ENCODE data around the gene SIAH1.
"Not testable (repeated sequence)": the region's sequence is repeated elsewhere in the genome, so short reads cannot be mapped to it uniquely, and the experiment has no call there.

SIAH1 gene

DNA sequence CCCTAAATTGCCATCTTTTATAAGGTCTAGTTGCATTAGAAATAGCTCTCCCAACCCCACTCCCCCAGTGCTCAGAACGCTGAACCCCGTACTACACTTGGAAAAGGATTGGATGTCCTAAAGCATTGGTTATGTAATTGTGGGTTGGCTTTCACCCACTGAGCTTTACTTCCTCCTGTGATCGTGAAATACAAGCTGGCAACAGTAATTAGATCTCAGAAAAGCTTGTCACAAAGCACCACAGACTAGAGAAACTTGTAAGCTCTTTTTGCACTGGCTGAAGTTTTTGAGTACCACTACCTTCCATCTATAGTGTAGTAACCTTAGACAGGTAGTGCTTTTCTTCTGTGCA, 54.4 kb downstream of the SIAH1 start:
- no peak for DNase-seq

GRCh38 chr16:48330189-48330840, 54.9 kb downstream of the SIAH1 start:
- no peak for DNase-seq

- no peak for DNase-seq
Observed at GRCh38 chr16:48329138-48329537, 56.1 kb downstream of the SIAH1 start.

DNA sequence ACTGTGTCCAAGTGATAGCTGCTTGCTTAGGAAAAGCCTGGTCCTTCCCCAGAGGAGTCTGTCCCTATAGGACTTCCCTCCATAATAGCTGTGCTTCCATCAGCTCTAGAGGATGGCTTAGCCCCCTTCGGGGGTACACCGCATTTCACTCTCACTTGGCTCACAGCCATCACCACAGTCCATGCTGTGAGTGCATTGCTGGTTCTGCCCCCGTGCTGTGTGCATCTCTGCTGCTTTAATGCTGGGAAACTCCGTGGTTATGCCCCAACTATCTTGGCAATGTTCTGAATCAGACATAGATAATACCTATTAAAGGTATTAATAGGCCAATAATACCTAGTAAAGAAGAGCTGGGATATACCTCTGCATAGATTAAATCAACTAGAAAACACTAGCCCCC, 58.3 kb downstream of the SIAH1 start:
- DNase-seq: no peak

- DNase-seq: no peak
Observed at GRCh38 chr16:48323783-48324775, 61.1 kb downstream of the SIAH1 start.

DNA sequence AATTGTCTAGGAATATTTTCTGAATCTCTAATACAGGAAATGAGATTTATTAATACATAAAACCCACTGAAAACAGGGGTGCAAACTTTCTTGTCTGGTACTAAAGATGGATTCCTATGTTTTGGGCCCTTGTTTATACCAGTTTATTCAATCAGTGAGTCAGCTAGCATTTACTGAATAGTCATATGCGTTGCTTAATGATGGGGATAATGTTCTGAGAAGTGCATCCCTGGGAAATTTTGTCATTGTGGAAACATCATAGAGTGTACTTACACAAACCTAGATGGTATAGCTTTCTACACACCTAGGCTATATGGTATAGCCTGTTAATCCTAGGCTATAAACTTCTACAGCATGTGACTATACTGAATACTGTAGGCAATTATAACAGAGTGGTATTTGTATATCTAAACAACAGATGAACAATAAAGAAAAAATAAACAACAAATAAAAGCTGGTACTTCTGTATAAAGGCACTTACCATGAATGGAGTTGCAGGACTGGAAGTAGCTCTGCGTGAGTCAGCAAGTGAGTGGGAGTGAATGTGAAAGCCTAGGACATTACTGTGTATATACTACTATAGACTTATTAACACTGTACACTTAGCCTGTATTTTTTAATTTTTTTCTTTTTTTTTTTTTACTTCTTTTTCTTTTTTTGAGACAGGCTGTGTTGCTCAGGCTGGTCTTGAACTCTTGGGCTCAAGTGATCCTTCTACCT, 63.7 kb downstream of the SIAH1 start:
- no peak for DNase-seq

DNA sequence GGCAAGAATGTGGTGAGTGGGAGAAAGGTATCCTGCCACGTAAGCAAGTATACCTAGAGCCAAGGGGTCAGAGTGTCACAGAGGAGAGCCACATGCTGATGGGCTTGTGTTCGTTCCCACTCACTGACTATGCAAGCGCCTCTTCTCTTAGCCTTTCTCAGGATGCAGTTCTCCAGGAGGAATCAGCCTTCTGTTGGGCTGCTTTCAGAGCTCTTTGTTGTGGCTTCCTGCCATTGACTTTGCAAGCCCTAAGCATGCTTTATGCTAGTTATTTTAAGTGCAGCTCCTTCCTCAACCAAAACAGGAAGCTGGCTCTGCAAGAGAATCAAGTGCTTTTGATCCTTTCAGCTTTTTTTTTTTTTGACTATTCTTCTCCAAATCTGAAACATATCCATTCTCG, 66.6 kb downstream of the SIAH1 start:
- no peak for DNase-seq

DNA sequence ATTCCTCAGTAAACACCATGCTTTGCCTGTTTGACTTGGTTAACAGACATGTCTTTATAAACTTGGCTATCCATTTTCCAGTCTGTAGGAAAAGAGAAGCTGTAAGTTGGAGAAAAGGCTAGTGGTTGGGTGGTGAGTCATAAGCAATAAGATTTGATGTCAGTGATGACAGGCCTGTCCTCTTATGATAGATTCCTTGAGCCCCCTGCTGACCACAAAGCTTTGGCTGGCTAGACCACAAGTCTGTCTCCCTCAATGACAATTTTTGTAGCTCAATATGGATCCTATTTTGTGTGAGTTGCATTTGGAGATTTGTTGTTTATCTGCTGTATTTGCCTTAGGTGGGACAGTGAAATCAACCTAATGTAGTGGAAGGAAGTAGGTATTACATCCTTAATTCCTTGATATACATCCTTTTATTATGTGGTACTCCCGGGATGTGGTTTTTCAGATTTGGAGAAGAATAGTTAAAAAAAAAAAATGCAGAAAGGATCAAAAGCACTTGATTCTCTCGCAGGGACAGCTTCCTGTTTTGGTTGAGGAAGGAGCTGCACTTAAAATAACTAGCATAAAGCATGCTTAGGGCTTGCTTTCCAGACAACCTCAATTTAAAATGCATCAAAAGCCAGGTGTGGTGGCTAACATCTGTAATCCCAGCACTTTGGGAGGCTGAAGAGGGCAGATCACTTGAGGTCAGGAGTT, 67.4 kb downstream of the SIAH1 start:
- no peak for DNase-seq

DNA sequence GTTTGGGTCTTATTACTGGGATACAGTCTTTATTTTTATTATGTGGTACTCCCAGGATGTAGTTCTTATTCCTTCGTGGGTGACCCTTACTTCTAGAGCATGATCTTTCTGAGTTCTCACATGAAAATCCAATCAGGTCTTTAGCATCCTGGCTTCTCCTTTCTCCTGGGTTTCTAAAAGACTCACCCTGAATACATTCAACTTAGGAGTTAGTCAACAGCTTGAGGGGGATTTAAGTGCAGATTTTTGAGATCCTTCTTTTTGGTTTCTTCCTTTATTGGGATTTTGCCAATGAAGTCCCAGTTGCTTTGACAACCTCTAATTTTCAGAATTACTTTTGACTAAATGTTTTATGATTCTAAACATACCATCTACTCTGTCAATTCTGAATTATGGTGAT, 68.2 kb downstream of the SIAH1 start:
- no peak for DNase-seq

- not testable (repeated sequence) for DNase-seq
Observed at GRCh38 chr16:48313905-48314304, 71.3 kb downstream of the SIAH1 start.

DNA sequence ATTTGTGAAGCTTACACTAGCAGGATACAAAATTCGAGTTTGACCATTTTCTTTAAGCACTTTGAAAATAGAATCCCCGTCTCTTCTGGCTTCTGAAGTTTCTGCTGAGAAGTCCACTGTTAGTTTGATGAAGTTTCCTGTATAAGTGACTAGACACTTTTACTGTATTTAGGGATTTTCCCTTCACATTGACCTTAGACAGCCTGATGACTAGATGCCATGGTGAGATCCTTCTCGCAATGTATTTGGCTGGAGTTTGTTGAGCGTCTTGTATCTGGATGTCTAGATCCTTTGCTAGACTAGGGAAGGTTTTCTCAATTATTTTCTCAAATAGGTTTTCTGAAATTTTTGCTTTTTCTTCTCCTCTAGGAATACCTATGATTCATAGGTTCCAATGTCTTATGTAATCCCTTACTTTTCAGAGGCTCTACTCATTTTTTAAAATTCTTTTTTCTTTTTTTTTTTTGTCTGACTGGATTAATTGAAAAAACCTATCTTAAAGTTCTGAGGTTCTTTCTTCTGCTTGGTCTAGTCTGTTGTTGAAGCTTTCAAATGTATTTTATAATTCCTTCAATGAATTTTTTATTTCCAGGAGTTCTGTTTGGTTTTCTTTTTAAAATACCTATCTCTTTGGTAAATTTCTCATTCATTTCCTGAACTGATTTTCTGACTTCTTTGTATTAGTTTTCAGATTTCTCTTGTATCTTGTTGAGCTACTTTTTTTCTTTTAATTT, 74.1 kb downstream of the SIAH1 start:
- DNase-seq: no peak
